IMR-90 (cell line): Measurements from ENCODE around the gene ZC3H7B. TPM values are rescaled to one million over a fixed set of nuclear protein-coding genes. Genes with fewer than 3 reads are reported as not detected.

Experiments
- ATAC-seq: fragments of 200-7000 bp; cut with Tn5 transposase; 2 replicates; pipeline ENCODE4 v1.9.1; 2020; ENCODE audit warnings: low read depth, mild to moderate bottlenecking, moderate library complexity
- BruUV-seq: library from RNA; stranded (reverse); fragments of 400-500 nt; replicated peaks from 2 replicates; lab custom pipeline; 2021; lab: Mats Ljungman, UMichigan
- CTCF ChIA-PET: fragments of 300-600 bp; formaldehyde crosslinking; extraction: SDS; loops from one replicate; lab custom pipeline; 2021; ENCODE audit warnings: antibody characterized with exemption; lab: Yijun Ruan, JAX
- POLR2A ChIA-PET: fragments of 300-600 bp; sonication (Branson Sonifier 250); formaldehyde crosslinking; loops from one replicate; lab custom pipeline; 2022; ENCODE audit warnings: antibody characterized with exemption; ENCODE audit not compliant: unreplicated experiment; lab: Charles Lee
- DNase-seq: peaks from one replicate; pipeline ENCODE4 v3.0.0; 2013
- H2AFZ ChIP-seq: replicated peaks from 2 replicates; pipeline ENCODE3; 2013; ENCODE audit warnings: low read length, mild to moderate bottlenecking; ENCODE audit not compliant: poor library complexity
- H2AK5ac ChIP-seq: 2 replicates; pipeline ENCODE4 v1.6.1; 2013; ENCODE audit warnings: low read depth, low read length, inconsistent platforms
- H2AK9ac ChIP-seq: replicated peaks from 2 replicates; pipeline ENCODE3; 2013; ENCODE audit warnings: mild to moderate bottlenecking, low read depth, low read length, moderate library complexity; ENCODE audit not compliant: poor library complexity
- H2BK120ac ChIP-seq: 2 replicates; pipeline ENCODE4 v1.6.1; 2013; ENCODE audit warnings: low read depth, low read length, inconsistent platforms
- H2BK15ac ChIP-seq: 3 replicates; pipeline ENCODE4 v1.6.1; 2013; ENCODE audit warnings: low read depth, low read length, inconsistent platforms
- H2BK20ac ChIP-seq: 2 replicates; pipeline ENCODE4 v1.6.1; 2013; ENCODE audit warnings: low read depth, mild to moderate bottlenecking, inconsistent platforms, low read length, moderate library complexity
- H2BK5ac ChIP-seq: 2 replicates; pipeline ENCODE4 v1.6.1; 2013; ENCODE audit warnings: mild to moderate bottlenecking, low read depth, low read length, inconsistent platforms; ENCODE audit not compliant: poor library complexity, severe bottlenecking
- H3K14ac ChIP-seq: replicated peaks from 2 replicates; pipeline ENCODE4 v1.6.1; 2013; ENCODE audit warnings: low read depth, low read length, inconsistent platforms
- H3K18ac ChIP-seq: 2 replicates; pipeline ENCODE4 v1.6.1; 2013; ENCODE audit warnings: low read depth, low read length, control low read depth
- H3K23ac ChIP-seq: 2 replicates; pipeline ENCODE4 v1.6.1; 2013; ENCODE audit warnings: low read depth, low read length, inconsistent platforms
- H3K27ac ChIP-seq: 2 replicates; pipeline ENCODE4 v1.5.1; 2013; ENCODE audit warnings: mild to moderate bottlenecking, control low read depth, low read length; ENCODE audit not compliant: insufficient read depth
- H3K27me3 ChIP-seq: 2 replicates; pipeline ENCODE4 v1.6.1; 2013; ENCODE audit warnings: low read length; ENCODE audit not compliant: control insufficient read depth, insufficient read depth
- H3K36me3 ChIP-seq: 2 replicates; pipeline ENCODE4 v1.6.1; 2013; ENCODE audit warnings: low read length, mixed read lengths; ENCODE audit not compliant: control insufficient read depth, insufficient read depth
- H3K4ac ChIP-seq: 2 replicates; pipeline ENCODE4 v1.6.1; 2013; ENCODE audit warnings: low read depth, low read length, inconsistent platforms
- H3K4me1 ChIP-seq: 2 replicates; pipeline ENCODE4 v1.6.1; 2013; ENCODE audit warnings: low read length, mixed read lengths; ENCODE audit not compliant: control insufficient read depth, insufficient read depth
- H3K4me2 ChIP-seq: 2 replicates; pipeline ENCODE4 v1.6.1; 2013; ENCODE audit warnings: low read depth, mild to moderate bottlenecking, control low read depth, low read length, moderate library complexity
- H3K4me3 ChIP-seq: 2 replicates; pipeline ENCODE4 v1.5.1; 2013; ENCODE audit warnings: low read depth, mild to moderate bottlenecking, control low read depth, low read length, moderate library complexity; ENCODE audit not compliant: insufficient read depth
- H3K56ac ChIP-seq: 2 replicates; pipeline ENCODE4 v1.6.1; 2013; ENCODE audit warnings: low read length, inconsistent platforms; ENCODE audit not compliant: insufficient read depth; ENCODE audit errors: extremely low read depth
- H3K79me1 ChIP-seq, 2 experiments: 2 replicates each; pipeline ENCODE4 v1.6.1; 2013; ENCODE audit warnings: low read length in 2 of 2, inconsistent platforms in 1 of 2, low read depth in 1 of 2
- H3K9ac ChIP-seq: 2 replicates; pipeline ENCODE4 v1.6.1; 2013; ENCODE audit warnings: low read depth, low read length, control low read depth
- H3K9me1 ChIP-seq: 2 replicates; pipeline ENCODE4 v1.6.1; 2013; ENCODE audit warnings: low read length, inconsistent platforms; ENCODE audit not compliant: insufficient read depth
- H3K9me3 ChIP-seq: 2 replicates; pipeline ENCODE4 v1.6.1; 2013; ENCODE audit warnings: low read length; ENCODE audit not compliant: control insufficient read depth, insufficient read depth
- H4K20me1 ChIP-seq: 2 replicates; pipeline ENCODE4 v1.6.1; 2013; ENCODE audit warnings: low read length, inconsistent platforms; ENCODE audit not compliant: insufficient read depth
- H4K5ac ChIP-seq: 2 replicates; pipeline ENCODE4 v1.6.1; 2013; ENCODE audit warnings: mild to moderate bottlenecking, low read depth, low read length, control low read depth
- H4K8ac ChIP-seq, 2 experiments: 2 replicates each; pipeline ENCODE4 v1.6.1; 2013; ENCODE audit warnings: low read depth in 2 of 2, low read length in 2 of 2, control low read depth in 1 of 2, inconsistent platforms in 1 of 2
- H4K91ac ChIP-seq: 2 replicates; pipeline ENCODE4 v1.6.1; 2013; ENCODE audit warnings: low read depth, low read length, inconsistent platforms; ENCODE audit not compliant: insufficient read depth
- BHLHE40 ChIP-seq: fragments of 150-350 bp; IDR thresholded peaks from 2 replicates; pipeline ENCODE4 v1.6.1; 2016; ENCODE audit warnings: mild to moderate bottlenecking, low read depth, low read length
- CEBPB ChIP-seq: IDR thresholded peaks from 2 replicates; pipeline ENCODE4 v1.6.1; 2012; ENCODE audit warnings: low read depth, low read length, improper control_type of control experiment
- CHD1 ChIP-seq: IDR thresholded peaks from 2 replicates; pipeline ENCODE4 v1.6.1; 2012; ENCODE audit warnings: low read depth, low read length, improper control_type of control experiment
- FOS ChIP-seq: fragments of 150-350 bp; IDR thresholded peaks from 2 replicates; pipeline ENCODE4 v1.6.1; 2016; ENCODE audit warnings: low read depth, low read length
- MAFK ChIP-seq: IDR thresholded peaks from 2 replicates; pipeline ENCODE4 v1.6.1; 2012; ENCODE audit warnings: low read depth, low read length, improper control_type of control experiment
- MAZ ChIP-seq: IDR thresholded peaks from 2 replicates; pipeline ENCODE4 v1.6.1; 2012; ENCODE audit warnings: low read depth, mild to moderate bottlenecking, low read length, improper control_type of control experiment, moderate library complexity, borderline replicate concordance
- MXI1 ChIP-seq: IDR thresholded peaks from 2 replicates; pipeline ENCODE4 v1.6.1; 2012; ENCODE audit warnings: low read depth, mild to moderate bottlenecking, low read length, moderate library complexity, borderline replicate concordance
- NFE2L2 ChIP-seq: fragments of 150-350 bp; IDR thresholded peaks from 2 replicates; pipeline ENCODE4 v1.6.1; 2016; ENCODE audit warnings: low read depth, mild to moderate bottlenecking, low read length
- POLR2A ChIP-seq: IDR thresholded peaks from 2 replicates; pipeline ENCODE4 v1.6.1; 2012; ENCODE audit warnings: mild to moderate bottlenecking, low read depth, low read length
- RAD21 ChIP-seq: IDR thresholded peaks from 2 replicates; pipeline ENCODE4 v1.6.1; 2012; ENCODE audit warnings: low read length, improper control_type of control experiment
- RCOR1 ChIP-seq: IDR thresholded peaks from 2 replicates; pipeline ENCODE4 v1.6.1; 2012; ENCODE audit warnings: mild to moderate bottlenecking, low read length, improper control_type of control experiment; ENCODE audit not compliant: insufficient replicate concordance
- RFX5 ChIP-seq: IDR thresholded peaks from 2 replicates; pipeline ENCODE4 v1.8.0; 2012; ENCODE audit warnings: low read depth, mild to moderate bottlenecking, low read length, moderate library complexity
- SMC3 ChIP-seq: fragments of 150-350 bp; IDR thresholded peaks from 2 replicates; pipeline ENCODE4 v1.6.1; 2016; ENCODE audit warnings: low read depth, mild to moderate bottlenecking, antibody characterized with exemption, low read length, moderate library complexity
- WGBS, 2 experiments: methylation state at CpG; one replicate each; pipeline versions ENCODE4 v1.1.5 to v1.1.7; 2013; ENCODE audit warnings: missing lambda C conversion rate in 2 of 2; ENCODE audit not compliant: insufficient read length in 1 of 2; ENCODE audit errors: extremely low coverage in 2 of 2; 5-methylcytosine and 5-hydroxymethylcytosine counted together
- dilution Hi-C: fragments of 300-500 bp; cut with HindIII; formaldehyde crosslinking; loops from one replicate; pipeline ENCODE4 v1.14.3; 2018; ENCODE audit warnings: low sequenced_read_pairs; ENCODE audit not compliant: unreplicated experiment
- in situ Hi-C: fragments of 300-500 bp; cut with MboI; formaldehyde crosslinking; loops from 3 replicates; pipeline ENCODE4 v1.14.3; 2019; ENCODE audit warnings: low sequenced_read_pairs, inconsistent platforms, mixed read lengths
- intact Hi-C: fragments of 100-400 bp; cut with micrococcal nuclease; formaldehyde crosslinking; loops from 2 replicates; pipeline ENCODE4 v1.10.0; 2022
- polyA plus RNA-seq, 3 experiments: library from polyadenylated mRNA; depleted of rRNA; stranded (reverse); fragments of >200 nt; gene quantifications; 2 replicates each; pipeline ENCODE4 v1.2.3, GENCODE V29; 2012; ENCODE audit warnings: low replicate concordance in 1 of 3
- total RNA-seq: library from RNA; depleted of rRNA; stranded (reverse); fragments of >200 nt; gene quantifications from 2 replicates; pipeline ENCODE4 v1.2.3, GENCODE V29; 2012
- TF ChIP-seq, protein P1 (sequence below): conservative IDR thresholded peaks from 2 replicates; pipeline ENCODE4 v1.5.1; 2012; ENCODE audit warnings: mild to moderate bottlenecking, low read depth, low read length, improper control_type of control experiment
- TF ChIP-seq, protein P2 (sequence below): fragments of 150-350 bp; IDR thresholded peaks from 2 replicates; pipeline ENCODE4 v1.6.1; 2016; ENCODE audit warnings: low read depth, mild to moderate bottlenecking, low read length, moderate library complexity, borderline replicate concordance
- TF ChIP-seq, protein P3 (sequence below): fragments of 150-350 bp; IDR thresholded peaks from 2 replicates; pipeline ENCODE4 v1.6.1; 2017; ENCODE audit warnings: mild to moderate bottlenecking, antibody characterized with exemption, low read length, low read depth

The ZC3H7B gene
- total and polyA plus RNA-seq, 2 of the 4 experiments (the other 2 are of a cell fraction), result 37.6 to 72.3 TPM

DNA sequence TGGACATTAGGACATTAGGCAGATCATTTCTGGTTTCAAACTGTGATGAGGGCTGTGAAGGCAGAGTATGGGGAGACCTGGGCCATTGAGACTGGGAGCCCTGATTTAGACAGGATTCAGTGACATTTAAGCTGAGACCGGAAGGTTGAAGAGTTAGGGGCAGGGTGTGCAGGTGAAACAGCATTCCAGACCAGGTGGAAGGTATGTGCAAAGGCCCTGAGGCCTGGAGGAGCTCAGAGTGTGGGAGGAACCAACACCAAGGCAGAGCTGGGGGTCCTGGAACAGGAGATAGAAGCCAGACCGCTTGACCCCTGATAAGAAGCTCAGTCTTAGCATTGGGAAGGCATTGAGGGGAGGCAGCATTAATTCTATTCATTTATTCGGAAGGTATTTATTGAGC lies 32.5 kb downstream of the ZC3H7B start:
- intact Hi-C loops, result no loop called here
- no peak overlapping the region for H3K23ac ChIP-seq

More for the DNA sequence above, 32.5 kb downstream of the ZC3H7B start:
- BruUV-seq, result no TSS peak
- H4K91ac ChIP-seq, result no peak overlapping the region
- H3K9me3 ChIP-seq, result no peaks in the 10 kb centered on the region
- peaks cover under 1% of the 10 kb centered on the region; the same call in 1 of the 2 replicates for H4K20me1 ChIP-seq
- H3K36me3 ChIP-seq, result peaks cover 68% of the 10 kb centered on the region
- H3K4me1 ChIP-seq, result no peaks in the 10 kb centered on the region
- TF ChIP-seq, protein P1, sequence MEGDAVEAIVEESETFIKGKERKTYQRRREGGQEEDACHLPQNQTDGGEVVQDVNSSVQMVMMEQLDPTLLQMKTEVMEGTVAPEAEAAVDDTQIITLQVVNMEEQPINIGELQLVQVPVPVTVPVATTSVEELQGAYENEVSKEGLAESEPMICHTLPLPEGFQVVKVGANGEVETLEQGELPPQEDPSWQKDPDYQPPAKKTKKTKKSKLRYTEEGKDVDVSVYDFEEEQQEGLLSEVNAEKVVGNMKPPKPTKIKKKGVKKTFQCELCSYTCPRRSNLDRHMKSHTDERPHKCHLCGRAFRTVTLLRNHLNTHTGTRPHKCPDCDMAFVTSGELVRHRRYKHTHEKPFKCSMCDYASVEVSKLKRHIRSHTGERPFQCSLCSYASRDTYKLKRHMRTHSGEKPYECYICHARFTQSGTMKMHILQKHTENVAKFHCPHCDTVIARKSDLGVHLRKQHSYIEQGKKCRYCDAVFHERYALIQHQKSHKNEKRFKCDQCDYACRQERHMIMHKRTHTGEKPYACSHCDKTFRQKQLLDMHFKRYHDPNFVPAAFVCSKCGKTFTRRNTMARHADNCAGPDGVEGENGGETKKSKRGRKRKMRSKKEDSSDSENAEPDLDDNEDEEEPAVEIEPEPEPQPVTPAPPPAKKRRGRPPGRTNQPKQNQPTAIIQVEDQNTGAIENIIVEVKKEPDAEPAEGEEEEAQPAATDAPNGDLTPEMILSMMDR, result no peak
- TF ChIP-seq NFE2L2 (no peak), RAD21 (no peak), MXI1 (no peak), RFX5 (no peak), FOS (no peak), BHLHE40 (no peak), CEBPB (no peak), MAZ (no peak), CHD1 (no peak), SMC3 (no peak), MAFK (no peak), RCOR1 (no peak), POLR2A (no peak)
- TF ChIP-seq, protein P2, sequence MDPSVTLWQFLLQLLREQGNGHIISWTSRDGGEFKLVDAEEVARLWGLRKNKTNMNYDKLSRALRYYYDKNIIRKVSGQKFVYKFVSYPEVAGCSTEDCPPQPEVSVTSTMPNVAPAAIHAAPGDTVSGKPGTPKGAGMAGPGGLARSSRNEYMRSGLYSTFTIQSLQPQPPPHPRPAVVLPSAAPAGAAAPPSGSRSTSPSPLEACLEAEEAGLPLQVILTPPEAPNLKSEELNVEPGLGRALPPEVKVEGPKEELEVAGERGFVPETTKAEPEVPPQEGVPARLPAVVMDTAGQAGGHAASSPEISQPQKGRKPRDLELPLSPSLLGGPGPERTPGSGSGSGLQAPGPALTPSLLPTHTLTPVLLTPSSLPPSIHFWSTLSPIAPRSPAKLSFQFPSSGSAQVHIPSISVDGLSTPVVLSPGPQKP, result no peak
- TF ChIP-seq, protein P3, sequence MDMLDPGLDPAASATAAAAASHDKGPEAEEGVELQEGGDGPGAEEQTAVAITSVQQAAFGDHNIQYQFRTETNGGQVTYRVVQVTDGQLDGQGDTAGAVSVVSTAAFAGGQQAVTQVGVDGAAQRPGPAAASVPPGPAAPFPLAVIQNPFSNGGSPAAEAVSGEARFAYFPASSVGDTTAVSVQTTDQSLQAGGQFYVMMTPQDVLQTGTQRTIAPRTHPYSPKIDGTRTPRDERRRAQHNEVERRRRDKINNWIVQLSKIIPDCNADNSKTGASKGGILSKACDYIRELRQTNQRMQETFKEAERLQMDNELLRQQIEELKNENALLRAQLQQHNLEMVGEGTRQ, result no peak
- dilution Hi-C loops, result no loop called here
- H2BK5ac ChIP-seq, result no peak overlapping the region
- no peak overlapping the region for H4K5ac ChIP-seq
- DNase-seq (no peak), ATAC-seq (no peak)
- no peak overlapping the region for H3K56ac ChIP-seq
- no peak overlapping the region for H3K27ac ChIP-seq
- no peak overlapping the region for H3K9ac ChIP-seq
- ChIA-PET CTCF (no interaction called here), POLR2A (interaction anchor here (1.0 kb wide), 1 partner anchor 22 kb away, joined by 5 read pairs; no protein-coding TSS in a partner anchor)
- in situ Hi-C loops, result no loop called here
- H3K79me1 ChIP-seq, result peaks cover 9 to 43% of the 10 kb centered on the region in 2 experiments
- H3K18ac ChIP-seq, result no peak overlapping the region
- H3K27me3 ChIP-seq, result no peaks in the 10 kb centered on the region
- H3K4me3 ChIP-seq, result no peak overlapping the region
- no peak overlapping the region for H2AK5ac ChIP-seq
- H4K8ac ChIP-seq, result no peak overlapping the region
- H2BK20ac ChIP-seq, result no peak overlapping the region
- no peak overlapping the region for H2AFZ ChIP-seq
- no peak overlapping the region for H2AK9ac ChIP-seq
- H2BK120ac ChIP-seq, result no peak overlapping the region
- no peak overlapping the region for H3K4me2 ChIP-seq
- H3K9me1 ChIP-seq, result peaks cover 8% of the 10 kb centered on the region; the same call in 1 of the 2 replicates
- WGBS, 2 experiments, result 100% methylated on average over 2 of the region's 3 CpGs; no CpG with 5 or more reads in 1 of the 2 experiments
- no peak overlapping the region for H2BK15ac ChIP-seq
- H3K4ac ChIP-seq, result no peak overlapping the region
- no peak overlapping the region for H3K14ac ChIP-seq
